Neutrophil (primary cell): ENCODE measurements around the gene SLC35F5.

ENCODE experiments used
- H3K27ac ChIP-seq: fragments of 200-600 bp; sonication (generic); 2 replicates; pipeline ENCODE4 v1.5.1; 2016; ENCODE audit warnings: mild to moderate bottlenecking, moderate library complexity
- H3K27me3 ChIP-seq: fragments of 200-600 bp; sonication (generic); 2 replicates; pipeline ENCODE4 v1.6.0; 2016; ENCODE audit warnings: mild to moderate bottlenecking
- H3K36me3 ChIP-seq: fragments of 200-600 bp; sonication (generic); 2 replicates; pipeline ENCODE4 v1.5.1; 2017
- H3K4me1 ChIP-seq, 2 experiments: fragments of 200-600 bp in 1 of 2; sonication (generic) in 1 of 2; 1 replicate in 1 of 2; 2 replicates in 1 of 2; pipeline versions ENCODE4 v1.5.1 to v1.6.1; 2013 to 2016; ENCODE audit warnings: low read depth in 1 of 2, low read length in 1 of 2, mild to moderate bottlenecking in 1 of 2, moderate library complexity in 1 of 2; ENCODE audit not compliant: control insufficient read depth in 1 of 2, insufficient read depth in 1 of 2
- H3K4me3 ChIP-seq, 2 experiments: fragments of 200-600 bp in 1 of 2; sonication (generic) in 1 of 2; 1 replicate in 1 of 2; 2 replicates in 1 of 2; pipeline ENCODE4 v1.5.1; 2013 to 2016; ENCODE audit warnings: low read depth in 1 of 2, low read length in 1 of 2, mild to moderate bottlenecking in 1 of 2, moderate library complexity in 1 of 2
- H3K9me3 ChIP-seq: fragments of 200-600 bp; sonication (generic); 2 replicates; pipeline ENCODE4 v1.5.1; 2016
- CTCF ChIP-seq: fragments of 200-600 bp; sonication (generic); IDR thresholded peaks from 2 replicates; pipeline ENCODE4 v1.5.1; 2016; ENCODE audit warnings: antibody characterized with exemption

SLC35F5 gene

GRCh38 chr2:113770929-113771328 is 14.5 kb upstream of the SLC35F5 start:
- no peak for TF ChIP-seq CTCF
- Histone ChIP-seq H3K4me3 (no peak overlapping the region), H3K27me3 (no peaks in the 10 kb centered on the region), H3K4me1 (peaks cover 0 to 6% of the 10 kb centered on the region in 2 experiments), H3K9me3 (no peaks in the 10 kb centered on the region), H3K36me3 (no peaks in the 10 kb centered on the region), H3K27ac (no peak overlapping the region)

GRCh38 chr2:113769555-113769954 is 13.1 kb upstream of the SLC35F5 start:
- H3K4me3 ChIP-seq = no peak overlapping the region
- no peaks in the 10 kb centered on the region for H3K27me3 ChIP-seq
- H3K9me3 ChIP-seq = no peaks in the 10 kb centered on the region
- H3K4me1 ChIP-seq = peaks cover 0 to 6% of the 10 kb centered on the region in 2 experiments
- no peak for TF ChIP-seq CTCF
- no peak overlapping the region for H3K27ac ChIP-seq
- H3K36me3 ChIP-seq = no peaks in the 10 kb centered on the region

GRCh38 chr2:113768770-113769169 is 12.3 kb upstream of the SLC35F5 start:
- peaks cover 0 to 6% of the 10 kb centered on the region in 2 experiments for H3K4me1 ChIP-seq
- no peaks in the 10 kb centered on the region for H3K9me3 ChIP-seq
- no peaks in the 10 kb centered on the region for H3K27me3 ChIP-seq
- TF ChIP-seq CTCF = no peak
- no peak overlapping the region for H3K27ac ChIP-seq
- H3K36me3 ChIP-seq = no peaks in the 10 kb centered on the region
- no peak overlapping the region for H3K4me3 ChIP-seq

GRCh38 chr2:113767811-113768460 is 11.5 kb upstream of the SLC35F5 start:
- H3K9me3 ChIP-seq = no peaks in the 10 kb centered on the region
- no peak for TF ChIP-seq CTCF
- no peak overlapping the region for H3K27ac ChIP-seq
- H3K27me3 ChIP-seq = no peaks in the 10 kb centered on the region
- H3K4me1 ChIP-seq = peaks cover 0 to 6% of the 10 kb centered on the region in 2 experiments
- no peaks in the 10 kb centered on the region for H3K36me3 ChIP-seq
- no peak overlapping the region for H3K4me3 ChIP-seq

GRCh38 chr2:113765276-113765675 is 8.8 kb upstream of the SLC35F5 start:
- Histone ChIP-seq H3K9me3 (no peaks in the 10 kb centered on the region), H3K4me1 (peaks cover 0 to 6% of the 10 kb centered on the region in 2 experiments), H3K36me3 (no peaks in the 10 kb centered on the region), H3K27ac (no peak overlapping the region), H3K4me3 (no peak overlapping the region), H3K27me3 (no peaks in the 10 kb centered on the region)
- no peak for TF ChIP-seq CTCF
